Neuron (in vitro differentiated cells): ENCODE measurements around the gene TIMP2.

Source experiments
- H2AFZ ChIP-seq: one replicate; pipeline ENCODE4 v1.6.1; 2013; ENCODE audit warnings: low read depth, mild to moderate bottlenecking, inconsistent platforms, low read length, moderate library complexity
- H3K27me3 ChIP-seq: one replicate; pipeline ENCODE4 v1.6.1; 2013; ENCODE audit warnings: low read length; ENCODE audit not compliant: insufficient read depth
- H3K36me3 ChIP-seq: one replicate; pipeline ENCODE4 v1.6.1; 2013; ENCODE audit warnings: low read length; ENCODE audit not compliant: insufficient read depth
- H3K4me1 ChIP-seq: one replicate; pipeline ENCODE4 v1.6.1; 2013; ENCODE audit warnings: low read length; ENCODE audit not compliant: insufficient read depth
- H3K4me3 ChIP-seq: 2 replicates; pipeline ENCODE4 v1.5.1; 2013; ENCODE audit warnings: mild to moderate bottlenecking, low read length, moderate library complexity
- H3K9me3 ChIP-seq: one replicate; pipeline ENCODE4 v1.6.1; 2013; ENCODE audit warnings: low read length

TIMP2 gene

GRCh38 chr17:78865682-78866390 is 59.4 kb downstream of the TIMP2 start:
- no peaks in the 10 kb centered on the region for H3K9me3 ChIP-seq
- H3K4me3 ChIP-seq = no peak overlapping the region
- no peak overlapping the region for H2AFZ ChIP-seq
- no peaks in the 10 kb centered on the region for H3K27me3 ChIP-seq
- H3K36me3 ChIP-seq = peaks cover 27% of the 10 kb centered on the region
- H3K4me1 ChIP-seq = peaks cover 4% of the 10 kb centered on the region

GRCh38 chr17:78864117-78864516 is 61.1 kb downstream of the TIMP2 start:
- H2AFZ ChIP-seq = no peak overlapping the region
- peaks cover 4% of the 10 kb centered on the region for H3K4me1 ChIP-seq
- H3K4me3 ChIP-seq = no peak overlapping the region
- H3K36me3 ChIP-seq = peaks cover 20% of the 10 kb centered on the region
- H3K9me3 ChIP-seq = no peaks in the 10 kb centered on the region
- no peaks in the 10 kb centered on the region for H3K27me3 ChIP-seq

DNA sequence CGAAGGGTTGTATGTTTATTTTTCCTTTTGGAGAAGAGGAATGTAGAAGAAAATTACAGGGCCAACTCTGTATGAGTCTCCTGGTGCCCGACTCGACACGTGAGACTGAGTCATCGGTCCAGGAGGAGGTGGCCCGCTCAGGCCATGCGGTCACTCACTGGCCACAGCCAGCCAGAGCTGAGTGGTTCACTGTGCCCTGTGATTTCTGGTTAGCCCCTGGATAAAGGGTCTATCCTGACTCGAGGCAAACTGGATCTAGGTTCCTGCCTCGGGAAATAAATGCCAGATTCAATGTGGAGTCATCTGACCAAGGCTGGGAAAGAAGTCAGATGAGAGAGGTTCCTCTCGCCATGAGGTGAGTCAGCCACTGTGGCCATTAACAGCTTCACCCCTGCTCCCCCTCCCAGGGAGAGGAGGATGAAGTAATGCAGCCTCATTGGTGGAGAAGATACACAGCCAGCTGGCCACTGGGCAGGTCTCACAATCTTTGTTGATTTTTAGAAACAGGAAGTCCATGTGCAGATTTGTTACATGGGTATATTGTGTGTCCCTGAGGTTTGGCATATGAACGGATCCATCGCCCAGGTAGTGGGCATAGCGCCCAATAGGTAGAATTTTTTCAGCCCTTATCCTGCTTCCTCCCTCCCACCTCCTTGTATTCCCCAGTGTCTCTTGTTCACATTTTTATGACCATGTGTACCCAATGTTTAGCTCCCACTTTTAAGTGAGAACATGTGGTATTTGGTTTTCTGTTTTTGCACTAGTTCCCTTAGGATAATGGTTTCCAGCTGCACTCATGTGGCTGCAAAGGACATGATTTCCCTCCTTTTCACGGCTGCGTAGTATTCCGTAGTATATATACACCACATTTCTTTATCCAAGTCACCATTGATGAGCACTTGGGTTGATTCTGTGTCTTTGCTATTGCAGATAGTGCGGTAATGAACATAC is 62.8 kb downstream of the TIMP2 start:
- H3K36me3 ChIP-seq = peaks cover 20% of the 10 kb centered on the region
- H3K4me3 ChIP-seq = no peak overlapping the region
- no peaks in the 10 kb centered on the region for H3K27me3 ChIP-seq
- H2AFZ ChIP-seq = no peak overlapping the region
- no peaks in the 10 kb centered on the region for H3K9me3 ChIP-seq
- peaks cover 4% of the 10 kb centered on the region for H3K4me1 ChIP-seq

DNA sequence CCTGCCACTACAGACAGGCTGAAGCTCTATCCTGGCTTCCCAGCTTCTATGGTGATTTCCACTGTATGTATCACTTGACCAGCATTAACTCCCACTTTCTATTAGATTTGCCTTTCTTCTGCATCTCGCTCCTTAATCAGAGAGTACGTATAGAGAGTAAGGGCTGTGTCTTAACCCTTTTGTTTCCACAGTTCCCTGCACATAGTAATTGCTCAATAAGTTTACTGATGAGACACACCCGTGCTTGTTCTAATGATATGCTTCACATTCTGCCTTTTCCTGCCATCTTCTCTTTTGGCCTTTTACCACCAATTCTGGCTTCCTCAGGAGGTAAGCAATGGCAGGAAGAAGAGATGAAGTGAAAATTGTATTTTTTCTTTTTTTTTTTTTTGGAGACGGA is 64.0 kb downstream of the TIMP2 start:
- H3K36me3 ChIP-seq = peaks cover 26% of the 10 kb centered on the region
- no peak overlapping the region for H2AFZ ChIP-seq
- H3K4me3 ChIP-seq = no peak overlapping the region
- H3K27me3 ChIP-seq = no peaks in the 10 kb centered on the region
- H3K9me3 ChIP-seq = no peaks in the 10 kb centered on the region
- peaks cover 4% of the 10 kb centered on the region for H3K4me1 ChIP-seq

DNA sequence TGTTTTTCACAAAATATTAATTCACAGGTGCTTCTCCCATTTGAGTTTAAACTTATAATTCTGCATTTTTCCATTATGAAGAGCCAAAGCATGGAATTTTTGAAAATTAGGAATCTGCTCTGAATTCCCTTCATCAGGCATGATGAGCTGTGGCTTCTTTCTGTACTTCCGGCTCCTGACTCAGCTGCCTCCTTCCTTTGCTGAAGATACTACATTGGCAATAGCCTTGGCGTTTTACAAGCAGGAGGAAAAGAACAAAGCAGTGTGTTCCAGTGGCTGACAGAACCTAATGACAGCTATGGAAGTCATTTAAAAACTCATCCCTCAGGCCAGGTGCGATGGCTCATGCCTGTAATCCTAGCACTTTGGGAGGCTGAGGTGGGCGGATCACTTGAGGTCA is 66.1 kb downstream of the TIMP2 start:
- Histone ChIP-seq H3K36me3 (peaks cover 44% of the 10 kb centered on the region), H3K4me1 (no peaks in the 10 kb centered on the region), H3K4me3 (no peak overlapping the region), H3K9me3 (no peaks in the 10 kb centered on the region), H3K27me3 (no peaks in the 10 kb centered on the region), H2AFZ (no peak overlapping the region)

GRCh38 chr17:78857266-78857665 is 67.9 kb downstream of the TIMP2 start:
- Histone ChIP-seq H3K4me1 (no peaks in the 10 kb centered on the region), H3K36me3 (peaks cover 37% of the 10 kb centered on the region), H3K27me3 (no peaks in the 10 kb centered on the region), H3K9me3 (no peaks in the 10 kb centered on the region), H3K4me3 (no peak overlapping the region), H2AFZ (no peak overlapping the region)

DNA sequence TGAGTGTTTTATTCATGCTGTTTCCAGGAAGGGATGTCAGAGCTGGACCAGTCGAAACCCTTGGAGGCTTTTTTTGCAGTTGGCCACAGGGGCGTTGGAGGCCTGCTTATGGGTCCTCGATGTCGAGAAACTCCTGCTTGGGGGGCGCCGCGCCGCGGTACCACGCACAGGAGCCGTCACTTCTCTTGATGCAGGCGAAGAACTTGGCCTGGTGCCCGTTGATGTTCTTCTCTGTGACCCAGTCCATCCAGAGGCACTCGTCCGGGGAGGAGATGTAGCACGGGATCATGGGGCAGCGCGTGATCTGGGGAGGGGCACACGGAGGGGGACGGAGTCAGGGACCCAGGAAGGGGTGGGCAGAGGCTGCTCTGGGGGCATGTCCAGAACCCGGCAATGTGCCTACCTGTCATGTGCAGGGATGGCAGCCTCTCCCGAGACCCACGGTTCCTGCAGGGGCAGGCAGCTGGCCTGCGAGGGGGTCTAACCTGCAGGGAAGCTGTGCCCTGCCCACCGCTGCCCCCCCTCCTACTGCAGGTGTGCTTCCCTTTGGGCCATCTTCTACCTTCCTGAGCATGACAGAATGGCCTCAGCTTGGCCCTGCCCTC is 69.5 kb downstream of the TIMP2 start:
- Histone ChIP-seq H3K4me3 (no peak overlapping the region), H3K9me3 (no peaks in the 10 kb centered on the region), H3K36me3 (peaks cover 37% of the 10 kb centered on the region), H3K4me1 (no peaks in the 10 kb centered on the region), H3K27me3 (no peaks in the 10 kb centered on the region), H2AFZ (no peak overlapping the region)

DNA sequence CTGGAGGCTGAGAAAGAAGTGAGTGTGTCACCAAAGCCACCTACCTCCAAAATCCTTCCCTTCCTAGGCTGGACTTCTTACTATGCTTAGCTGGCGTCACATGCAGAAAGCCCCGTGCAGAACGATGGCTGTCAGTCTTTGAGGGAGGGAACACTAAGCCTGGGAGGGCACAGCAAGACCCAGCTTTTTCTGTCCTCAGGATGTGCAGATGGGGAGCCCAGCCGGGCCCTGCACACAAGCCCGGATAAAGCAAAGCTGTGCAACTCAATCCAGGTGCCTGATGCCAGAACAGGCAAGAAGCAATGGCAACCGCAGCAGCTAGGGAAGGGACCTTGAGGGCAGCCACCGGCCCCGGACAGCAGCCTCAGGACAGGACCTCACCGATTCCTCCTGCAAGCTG is 70.7 kb downstream of the TIMP2 start:
- Histone ChIP-seq H2AFZ (no peak overlapping the region), H3K9me3 (no peaks in the 10 kb centered on the region), H3K27me3 (no peaks in the 10 kb centered on the region), H3K4me3 (no peak overlapping the region), H3K36me3 (peaks cover 37% of the 10 kb centered on the region), H3K4me1 (no peaks in the 10 kb centered on the region)

DNA sequence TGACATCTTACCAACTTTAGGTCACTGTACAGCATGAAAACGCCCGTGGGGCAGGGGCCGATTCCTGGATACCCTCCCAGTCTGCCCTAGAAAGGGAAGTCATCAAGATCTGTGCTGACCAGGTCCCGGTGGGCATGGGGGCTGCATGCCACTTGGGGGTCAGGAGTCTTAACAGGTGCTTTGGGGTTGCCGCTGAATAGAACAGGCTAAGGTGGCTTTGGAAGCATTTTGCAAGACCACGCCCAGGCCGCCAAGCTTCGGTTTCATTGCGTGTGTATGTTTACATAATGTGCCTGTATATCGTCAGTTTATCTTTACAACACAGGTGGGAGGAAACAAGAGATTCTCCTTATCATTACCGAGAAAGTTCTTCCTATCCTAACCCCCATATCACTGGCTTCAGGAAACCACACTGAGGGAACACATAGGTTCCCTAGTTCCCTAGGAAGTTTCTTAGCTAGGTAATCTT is 71.2 kb downstream of the TIMP2 start:
- Histone ChIP-seq H3K36me3 (peaks cover 35% of the 10 kb centered on the region), H3K4me1 (no peaks in the 10 kb centered on the region), H2AFZ (no peak overlapping the region), H3K4me3 (no peak overlapping the region), H3K9me3 (no peaks in the 10 kb centered on the region), H3K27me3 (no peaks in the 10 kb centered on the region)

GRCh38 chr17:78852709-78853121 is 72.5 kb downstream of the TIMP2 start:
- Histone ChIP-seq H2AFZ (no peak overlapping the region), H3K36me3 (peaks cover 35% of the 10 kb centered on the region), H3K27me3 (no peaks in the 10 kb centered on the region), H3K4me3 (no peak overlapping the region), H3K9me3 (no peaks in the 10 kb centered on the region), H3K4me1 (no peaks in the 10 kb centered on the region)

- H3K9me3 ChIP-seq = no peaks in the 10 kb centered on the region
- peaks cover 6% of the 10 kb centered on the region for H3K36me3 ChIP-seq
- no peak overlapping the region for H2AFZ ChIP-seq
- no peak overlapping the region for H3K4me3 ChIP-seq
- H3K27me3 ChIP-seq = no peaks in the 10 kb centered on the region
- H3K4me1 ChIP-seq = no peaks in the 10 kb centered on the region
These were observed 76.2 kb downstream of the TIMP2 start for GRCh38 chr17:78849026-78849425.

DNA sequence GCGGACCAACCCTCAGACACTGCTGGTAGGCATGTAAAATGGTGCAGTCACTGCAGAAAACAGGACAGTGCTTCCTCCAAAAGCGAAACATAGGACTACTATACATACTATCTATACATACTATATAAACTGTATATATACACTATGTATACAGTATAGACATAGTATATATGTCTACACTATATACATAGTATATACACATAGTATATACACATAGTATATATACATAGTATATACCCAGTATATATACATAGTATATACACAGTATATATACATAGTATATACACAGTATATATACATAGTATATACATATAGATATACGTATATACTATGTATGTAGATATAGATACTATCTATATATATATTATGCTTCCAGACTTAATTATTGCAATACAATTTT is 78.1 kb downstream of the TIMP2 start:
- Histone ChIP-seq H3K9me3 (no peaks in the 10 kb centered on the region), H3K36me3 (no peaks in the 10 kb centered on the region), H3K4me1 (no peaks in the 10 kb centered on the region), H3K27me3 (no peaks in the 10 kb centered on the region), H2AFZ (no peak overlapping the region), H3K4me3 (no peak overlapping the region)
